HG03469 (cell line): ENCODE data around the gene ZNG1B.
"Not testable (repeated sequence)": the region's sequence is repeated elsewhere in the genome, so short reads cannot be mapped to it uniquely, and the experiment has no call there.

Experiments used
- ATAC-seq: cut with Tn5 transposase; IDR thresholded peaks from one replicate; pipeline ENCODE4 v1.9.1; 2021; ENCODE audit warnings: mild to moderate bottlenecking, moderate library complexity, moderate number of reproducible peaks; ENCODE audit not compliant: unreplicated experiment

The ZNG1B gene

DNA sequence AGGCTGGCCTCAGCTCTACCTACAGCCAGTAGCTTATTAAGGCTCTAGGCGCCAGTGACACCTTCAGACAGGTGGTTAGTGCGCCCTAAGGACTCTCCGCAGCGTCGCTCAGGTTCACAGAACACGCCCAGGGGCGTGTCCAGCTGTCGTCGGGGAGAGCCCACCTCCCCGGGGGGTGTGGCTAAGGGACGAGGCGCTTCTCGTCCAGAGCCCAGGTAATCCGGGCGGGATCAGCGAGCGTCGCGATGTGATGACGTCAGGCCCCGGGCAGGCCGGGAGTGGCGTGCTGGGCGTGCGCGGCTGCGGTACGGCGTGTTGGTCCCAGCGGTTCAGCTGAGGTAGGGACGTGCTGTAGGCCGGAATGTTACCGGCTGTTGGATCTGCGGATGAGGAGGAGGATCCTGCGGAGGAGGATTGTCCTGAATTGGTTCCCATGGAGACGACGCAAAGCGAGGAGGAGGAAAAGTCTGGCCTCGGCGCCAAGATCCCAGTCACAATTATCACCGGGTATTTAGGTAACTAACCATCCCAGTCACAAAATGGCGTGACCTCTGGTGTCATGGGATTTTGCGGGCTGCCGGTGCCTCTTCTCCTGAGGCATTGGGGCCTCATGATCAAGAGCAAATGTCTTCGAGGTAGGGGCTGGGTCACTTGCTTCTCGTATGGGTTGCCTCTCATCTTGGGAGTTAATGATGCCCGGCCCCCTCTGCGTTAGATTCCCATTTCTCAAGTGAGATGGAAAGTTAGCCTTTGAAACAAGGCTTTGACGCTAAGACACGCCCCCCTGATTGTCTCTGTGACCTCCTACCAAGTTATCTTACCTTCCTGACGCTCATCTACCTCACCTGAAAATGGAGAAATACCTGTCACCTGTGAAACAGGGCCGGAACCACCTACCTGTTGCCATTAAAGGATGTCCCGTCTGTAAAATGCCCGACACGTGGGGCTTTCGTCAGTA is at the start of gene ZNG1B:
TSS of gene ZNG1B (plus strand) at position 184 of the 958 bp plus-strand sequence. CDS start at position 362, 178 bp downstream.
- ATAC-seq: not testable (repeated sequence)

DNA sequence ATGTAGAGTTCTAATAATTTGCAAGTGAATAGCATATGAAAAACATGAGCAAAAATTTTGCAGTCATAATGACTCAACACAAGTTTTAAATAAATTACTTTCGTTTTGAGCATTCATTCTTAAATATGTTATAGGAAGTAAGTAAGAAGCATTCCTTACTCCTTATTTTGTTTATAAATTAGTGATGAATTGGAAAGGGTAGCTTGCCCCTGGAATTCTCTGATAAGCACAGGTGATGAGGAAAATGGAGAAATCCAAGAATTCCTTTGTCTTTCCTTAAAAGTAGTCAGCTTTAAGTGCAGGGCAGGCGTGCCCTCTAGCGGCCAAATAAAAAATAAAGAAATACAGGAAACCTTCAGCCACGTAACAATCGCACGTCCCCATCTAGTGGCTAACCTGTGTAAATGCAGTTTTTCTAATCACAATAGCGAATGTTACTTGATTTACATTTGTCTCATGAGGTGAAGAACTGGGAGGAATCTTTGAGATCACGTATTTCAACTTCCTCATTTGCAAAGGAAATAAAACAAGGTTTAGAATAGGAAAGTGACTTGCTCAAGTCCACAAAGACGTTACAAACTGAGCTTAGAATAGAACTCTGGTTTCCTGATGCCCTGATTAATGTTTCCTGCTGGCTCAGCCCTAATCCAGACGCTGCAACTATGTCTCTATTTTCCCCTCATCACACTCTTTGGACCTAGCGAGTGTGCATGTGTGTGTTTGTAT is 47.2 kb upstream of the ZNG1B start:
- ATAC-seq: peak; percentile 74

DNA sequence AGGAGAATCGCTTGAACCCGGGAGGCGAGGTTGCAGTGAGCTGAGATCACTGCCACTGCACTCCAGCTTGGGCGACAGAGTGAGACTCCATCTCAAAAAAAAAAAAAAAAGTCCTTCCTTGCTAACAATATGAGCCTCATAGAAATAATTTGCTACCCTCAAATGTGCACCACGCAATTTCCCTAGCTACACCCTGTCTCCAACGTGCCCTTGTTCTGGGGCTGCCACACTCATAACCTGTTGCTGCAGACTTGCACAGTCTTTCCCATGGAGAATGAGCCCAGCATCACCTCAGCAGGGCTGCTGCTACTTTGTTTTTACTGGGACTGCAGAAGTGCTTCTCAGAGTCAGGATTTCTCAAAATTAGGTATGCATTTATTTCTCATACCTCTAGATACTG is 46.4 kb upstream of the ZNG1B start:
- ATAC-seq: no peak

DNA sequence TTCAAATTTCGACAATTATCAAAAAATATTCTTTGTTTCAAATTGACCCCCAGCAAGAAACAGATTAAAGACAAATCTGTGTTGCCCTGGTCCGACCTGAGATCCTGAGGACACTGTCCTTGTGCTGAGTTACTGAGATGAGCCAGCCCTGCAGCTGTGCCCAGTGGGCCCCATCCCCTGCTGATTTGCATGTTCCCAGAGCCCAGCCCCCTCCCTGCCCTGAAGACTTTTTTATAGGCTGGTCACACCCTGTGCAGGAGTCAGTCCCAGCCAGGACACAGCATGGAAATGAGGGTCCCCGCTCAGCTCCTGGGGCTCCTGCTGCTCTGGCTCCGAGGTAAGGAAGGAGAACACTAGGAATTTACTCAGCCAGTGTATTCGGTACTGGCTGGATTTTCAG is 31.4 kb upstream of the ZNG1B start:
- no peak for ATAC-seq

DNA sequence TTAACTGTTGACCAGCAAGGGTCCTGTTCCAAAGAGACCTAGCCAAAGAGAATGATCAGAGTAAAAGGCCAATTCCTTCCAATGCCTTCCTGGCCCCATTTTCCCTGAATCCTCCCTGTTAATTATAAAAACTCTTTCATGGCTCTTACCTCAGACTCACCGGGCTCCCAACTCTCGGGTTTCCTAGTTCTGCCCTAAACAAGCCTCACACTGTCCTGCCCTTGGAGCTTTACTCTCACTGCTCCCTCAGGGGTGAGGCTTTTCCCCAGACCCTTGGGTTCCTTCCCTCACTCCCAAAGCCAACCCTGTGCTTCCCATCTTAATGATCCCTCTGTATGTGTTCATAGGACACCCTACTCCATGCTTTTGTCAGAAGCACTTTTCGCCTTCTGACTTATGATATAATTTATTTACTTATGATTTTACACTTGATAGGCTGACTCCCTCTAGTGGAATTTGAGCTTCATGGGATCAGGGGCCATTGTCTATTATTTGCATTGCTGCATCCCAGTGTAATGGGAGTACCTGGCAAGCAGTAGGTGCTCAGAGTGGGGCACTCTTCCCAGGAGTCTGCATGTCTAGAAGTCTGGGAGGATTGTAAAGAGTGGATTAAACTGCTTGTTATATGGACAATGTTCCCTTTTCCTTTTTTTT is 29.9 kb upstream of the ZNG1B start:
- no peak for ATAC-seq

DNA sequence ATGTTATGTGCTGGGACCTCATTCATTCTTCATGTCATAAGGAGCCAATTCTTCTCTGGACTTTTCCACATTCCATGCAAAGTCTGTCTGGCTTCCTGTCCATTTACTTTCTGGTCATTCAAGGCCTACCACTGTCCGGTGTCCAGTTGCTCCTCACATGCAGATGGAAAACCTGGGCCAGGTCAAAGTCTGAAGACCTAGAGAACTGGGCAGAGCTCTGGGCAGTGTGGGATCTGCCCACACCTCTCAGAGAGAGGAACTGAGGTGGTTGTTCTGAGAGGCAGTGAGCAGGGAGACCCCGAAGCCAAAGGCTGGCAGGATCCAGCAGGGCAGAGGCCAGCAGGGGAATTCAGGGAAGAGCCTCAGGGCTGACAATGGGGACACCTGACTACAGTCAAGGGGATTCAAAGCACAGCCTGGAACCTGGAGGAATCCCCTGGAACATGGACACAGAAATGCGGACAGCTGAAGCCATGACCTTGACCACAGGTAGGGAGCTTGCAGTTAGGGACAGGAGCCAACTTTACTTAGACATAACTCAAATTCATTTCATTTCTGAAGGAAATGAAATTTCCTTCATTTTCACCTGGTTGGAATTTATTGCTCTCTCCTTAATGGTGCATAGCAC is 25.7 kb upstream of the ZNG1B start:
- not testable (repeated sequence) for ATAC-seq

DNA sequence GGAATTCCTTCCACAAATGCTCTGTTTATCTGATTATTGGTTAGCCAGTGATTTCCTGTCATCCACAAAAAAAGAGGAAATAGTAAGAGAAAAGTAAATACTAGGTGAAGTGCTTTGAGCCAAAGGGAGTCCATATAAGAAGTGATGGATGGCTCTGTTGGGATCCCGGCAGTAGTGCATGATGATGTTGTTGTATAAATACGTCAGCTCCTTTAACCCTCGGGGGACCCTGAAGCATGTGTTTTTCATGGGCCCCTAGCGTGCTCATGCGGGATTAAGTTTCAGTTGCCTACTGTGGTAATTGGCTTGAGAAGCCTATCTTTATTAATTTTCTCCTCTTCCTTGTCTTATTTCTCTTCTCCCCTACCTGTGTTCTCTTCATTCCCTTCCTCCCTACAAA is 24.7 kb upstream of the ZNG1B start:
- not testable (repeated sequence) for ATAC-seq

DNA sequence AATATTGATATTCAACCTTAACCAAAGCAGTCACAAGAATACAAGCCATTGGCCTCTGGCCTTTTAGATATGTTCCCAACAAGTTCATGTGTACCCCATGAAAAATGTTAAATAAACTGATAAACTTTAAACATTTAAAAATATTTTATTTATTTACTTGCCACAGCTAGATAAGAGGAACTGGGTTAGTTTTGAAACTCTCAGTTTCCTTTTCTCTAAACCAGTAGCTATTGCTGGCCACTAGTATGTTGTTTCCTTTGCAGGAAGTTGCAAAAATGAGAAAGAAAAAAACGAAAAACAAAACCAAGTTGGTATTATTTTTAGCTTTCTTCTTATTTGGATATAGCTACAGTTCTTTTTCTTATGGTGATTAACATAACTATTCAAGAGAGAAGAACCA is 5.7 kb upstream of the ZNG1B start:
- not testable (repeated sequence) for ATAC-seq

DNA sequence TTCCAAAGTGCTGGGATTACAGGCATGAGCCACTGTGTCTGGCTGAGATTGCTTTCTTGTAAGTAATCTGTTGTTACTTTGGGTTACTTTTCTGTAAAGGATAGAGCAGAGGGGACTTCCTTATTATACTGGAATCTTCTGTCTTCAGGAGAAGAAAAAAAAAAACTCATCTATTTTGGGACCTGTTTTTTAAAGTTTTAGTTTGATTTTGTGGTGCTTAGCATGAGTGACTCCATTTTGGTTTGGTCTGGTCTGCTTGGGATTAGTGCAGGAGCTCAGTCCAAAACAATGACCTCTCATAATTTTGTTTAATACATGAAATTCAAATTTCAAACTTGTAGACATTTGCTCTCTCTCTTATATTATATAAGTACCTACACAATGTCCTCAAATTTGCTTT is 4.0 kb upstream of the ZNG1B start:
- ATAC-seq: not testable (repeated sequence)

DNA sequence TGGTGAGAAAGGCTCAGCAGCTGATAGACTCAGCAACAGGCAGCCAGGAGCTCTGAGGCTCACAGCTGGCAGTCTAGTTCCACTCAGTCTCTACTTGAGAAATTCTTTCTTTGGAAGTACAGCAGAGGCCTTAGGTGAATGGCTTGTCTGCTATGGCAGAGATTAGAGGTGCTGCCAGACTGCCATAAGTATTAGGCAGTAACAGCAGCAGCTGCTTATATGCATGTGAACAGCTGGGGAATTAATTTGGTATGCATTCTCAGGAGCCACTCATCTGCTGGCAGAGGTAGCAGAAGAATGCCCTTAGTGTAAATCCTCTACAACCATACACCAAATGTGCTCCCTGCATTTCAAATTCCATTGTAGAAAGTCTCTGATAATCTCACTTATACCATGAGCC is 28.3 kb downstream of the ZNG1B start:
- not testable (repeated sequence) for ATAC-seq

DNA sequence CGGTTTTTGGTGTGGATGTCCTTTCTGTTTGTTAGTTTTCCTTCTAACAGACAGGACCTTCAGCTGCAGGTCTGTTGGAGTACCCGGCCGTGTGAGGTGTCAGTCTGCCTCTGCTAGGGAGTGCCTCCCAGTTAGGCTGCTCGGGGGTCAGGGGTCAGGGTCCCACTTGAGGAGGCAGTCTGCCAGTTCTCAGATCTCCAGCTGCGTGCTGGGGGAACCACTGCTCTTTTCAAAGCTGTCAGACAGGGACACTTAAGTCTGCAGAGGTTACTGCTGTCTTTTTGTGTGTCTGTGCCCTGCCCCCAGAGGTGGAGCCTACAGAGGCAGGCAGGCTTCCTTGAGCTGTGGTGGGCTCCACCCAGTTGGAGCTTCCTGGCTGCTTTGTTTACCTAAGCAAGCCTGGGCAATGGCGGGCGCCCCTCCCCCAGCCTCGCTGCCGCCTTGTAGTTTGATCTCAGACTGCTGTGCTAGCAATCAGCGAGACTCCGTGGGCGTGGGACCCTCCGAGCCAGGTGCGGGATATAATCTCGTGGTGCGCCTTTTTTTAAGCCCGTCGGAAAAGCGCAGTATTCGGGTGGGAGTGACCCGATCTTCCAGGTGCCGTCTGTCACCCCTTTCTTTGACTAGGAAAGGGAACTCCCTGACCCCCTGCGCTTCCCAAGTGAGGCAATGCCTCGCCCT is 39.3 kb downstream of the ZNG1B start:
- ATAC-seq: not testable (repeated sequence)

DNA sequence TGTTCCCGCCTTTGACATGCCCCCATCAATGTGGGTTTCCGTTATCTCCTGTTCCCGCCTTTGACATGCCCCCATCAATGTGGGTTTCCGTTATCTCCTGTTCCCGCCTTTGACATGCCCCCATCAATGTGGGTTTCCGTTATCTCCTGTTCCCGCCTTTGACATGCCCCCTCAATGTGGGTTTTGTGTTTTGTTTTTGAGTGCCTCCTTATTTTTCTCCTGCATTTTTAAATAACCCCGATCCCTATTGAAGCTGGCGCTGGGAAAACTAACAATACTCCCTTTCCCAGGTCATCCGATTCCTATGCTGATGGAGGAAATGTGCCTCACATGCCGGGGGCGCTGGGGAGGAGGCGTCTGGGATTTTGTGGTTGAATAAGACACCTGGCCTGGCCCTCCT is 59.0 kb downstream of the ZNG1B start:
- not testable (repeated sequence) for ATAC-seq

DNA sequence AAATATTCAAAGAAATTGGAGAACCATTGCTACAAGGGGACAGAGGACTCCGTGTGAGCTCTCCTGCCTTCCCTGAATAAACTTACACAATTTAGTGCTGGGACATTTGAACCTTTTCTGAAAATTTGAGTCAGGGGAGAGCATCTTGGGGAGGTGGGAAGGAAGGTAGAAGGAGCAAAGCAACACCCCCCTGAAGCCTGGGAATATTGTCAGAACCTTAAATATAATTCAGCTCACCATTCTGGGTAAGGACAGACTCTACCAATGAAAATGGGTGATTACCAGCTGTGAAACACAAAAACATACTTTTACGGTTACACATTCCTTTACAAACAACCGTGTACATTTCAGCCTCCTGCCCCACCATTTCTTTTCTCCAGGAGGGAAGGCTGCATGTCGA is 60.9 kb downstream of the ZNG1B start, which contains the start of gene FOXD4L1:
TSS of gene FOXD4L1 (plus strand) at position 301 of the 400 bp plus-strand sequence. CDS start 592 bp downstream, outside the sequence.
- not testable (repeated sequence) for ATAC-seq

DNA sequence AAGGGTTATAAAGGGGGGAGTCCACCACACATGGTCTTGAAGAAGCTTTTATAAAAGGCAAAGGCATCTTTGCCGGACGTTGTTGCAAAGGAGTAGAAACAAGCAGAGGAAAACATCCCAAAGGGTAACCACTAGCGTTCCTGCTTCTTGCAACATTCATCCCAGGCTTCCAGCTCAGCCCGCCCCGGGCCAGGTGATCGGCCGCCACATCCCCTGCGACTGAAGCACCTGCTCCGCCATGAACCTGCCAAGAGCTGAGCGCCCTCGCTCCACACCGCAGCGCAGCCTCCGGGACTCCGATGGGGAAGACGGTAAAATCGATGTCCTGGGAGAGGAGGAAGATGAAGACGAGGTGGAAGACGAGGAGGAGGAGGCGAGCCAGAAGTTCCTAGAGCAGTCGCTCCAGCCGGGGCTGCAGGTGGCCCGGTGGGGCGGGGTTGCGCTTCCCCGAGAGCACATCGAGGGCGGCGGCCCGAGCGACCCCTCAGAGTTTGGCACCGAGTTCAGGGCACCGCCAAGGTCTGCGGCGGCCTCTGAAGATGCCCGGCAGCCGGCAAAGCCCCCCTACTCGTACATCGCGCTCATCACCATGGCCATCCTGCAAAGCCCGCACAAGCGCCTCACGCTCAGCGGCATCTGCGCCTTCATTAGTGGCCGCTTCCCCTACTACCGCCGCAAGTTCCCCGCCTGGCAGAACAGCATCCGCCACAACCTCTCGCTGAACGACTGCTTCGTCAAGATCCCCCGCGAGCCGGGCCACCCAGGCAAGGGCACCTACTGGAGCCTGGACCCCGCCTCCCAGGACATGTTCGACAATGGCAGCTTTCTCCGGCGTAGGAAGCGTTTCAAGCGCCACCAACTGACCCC is 61.8 kb downstream of the ZNG1B start:
- ATAC-seq: not testable (repeated sequence)

DNA sequence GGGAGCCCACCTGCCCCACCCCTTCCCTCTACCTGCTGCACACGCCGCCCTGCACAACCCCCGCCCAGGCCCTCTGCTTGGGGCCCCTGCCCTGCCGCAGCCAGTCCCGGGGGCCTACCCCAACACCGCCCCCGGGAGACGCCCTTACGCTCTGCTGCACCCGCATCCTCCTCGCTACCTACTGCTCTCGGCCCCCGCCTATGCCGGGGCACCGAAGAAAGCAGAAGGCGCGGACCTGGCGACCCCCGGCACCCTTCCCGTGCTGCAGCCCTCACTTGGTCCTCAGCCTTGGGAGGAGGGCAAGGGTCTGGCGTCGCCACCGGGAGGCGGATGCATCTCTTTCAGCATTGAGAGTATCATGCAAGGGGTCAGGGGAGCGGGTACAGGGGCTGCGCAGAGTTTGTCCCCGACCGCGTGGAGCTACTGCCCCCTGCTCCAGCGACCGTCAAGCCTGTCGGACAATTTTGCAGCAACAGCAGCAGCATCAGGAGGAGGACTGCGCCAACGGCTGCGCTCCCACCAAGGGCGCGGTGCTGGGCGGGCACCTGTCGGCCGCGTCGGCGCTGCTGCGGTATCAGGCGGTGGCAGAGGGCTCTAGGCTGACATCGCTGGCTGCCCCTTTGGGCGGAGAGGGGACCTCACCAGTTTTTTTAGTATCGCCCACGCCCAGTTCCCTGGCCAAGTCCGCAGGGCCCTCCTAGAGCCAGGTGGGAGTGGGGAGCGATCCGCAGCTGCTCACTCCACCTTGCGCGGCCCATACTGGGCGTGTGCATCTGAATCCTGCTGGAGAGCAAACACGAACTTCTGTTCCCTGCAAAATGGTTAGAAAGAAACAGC is 62.6 kb downstream of the ZNG1B start:
- not testable (repeated sequence) for ATAC-seq

DNA sequence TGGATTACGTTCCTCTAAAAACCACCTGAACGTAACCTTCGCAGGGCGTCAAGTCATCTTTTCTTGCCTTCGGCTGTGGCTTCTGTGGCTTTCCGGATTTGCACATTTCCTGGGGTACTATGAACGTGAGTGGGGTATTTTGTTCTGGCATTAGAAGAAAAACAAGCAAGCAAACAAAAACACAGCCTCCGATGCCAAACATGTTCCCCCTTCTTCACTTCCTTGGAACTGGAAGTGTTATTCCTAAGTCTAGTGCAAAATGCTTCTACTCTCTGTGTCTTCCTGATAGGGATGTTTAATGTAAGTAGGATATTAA is 63.2 kb downstream of the ZNG1B start:
- not testable (repeated sequence) for ATAC-seq

DNA sequence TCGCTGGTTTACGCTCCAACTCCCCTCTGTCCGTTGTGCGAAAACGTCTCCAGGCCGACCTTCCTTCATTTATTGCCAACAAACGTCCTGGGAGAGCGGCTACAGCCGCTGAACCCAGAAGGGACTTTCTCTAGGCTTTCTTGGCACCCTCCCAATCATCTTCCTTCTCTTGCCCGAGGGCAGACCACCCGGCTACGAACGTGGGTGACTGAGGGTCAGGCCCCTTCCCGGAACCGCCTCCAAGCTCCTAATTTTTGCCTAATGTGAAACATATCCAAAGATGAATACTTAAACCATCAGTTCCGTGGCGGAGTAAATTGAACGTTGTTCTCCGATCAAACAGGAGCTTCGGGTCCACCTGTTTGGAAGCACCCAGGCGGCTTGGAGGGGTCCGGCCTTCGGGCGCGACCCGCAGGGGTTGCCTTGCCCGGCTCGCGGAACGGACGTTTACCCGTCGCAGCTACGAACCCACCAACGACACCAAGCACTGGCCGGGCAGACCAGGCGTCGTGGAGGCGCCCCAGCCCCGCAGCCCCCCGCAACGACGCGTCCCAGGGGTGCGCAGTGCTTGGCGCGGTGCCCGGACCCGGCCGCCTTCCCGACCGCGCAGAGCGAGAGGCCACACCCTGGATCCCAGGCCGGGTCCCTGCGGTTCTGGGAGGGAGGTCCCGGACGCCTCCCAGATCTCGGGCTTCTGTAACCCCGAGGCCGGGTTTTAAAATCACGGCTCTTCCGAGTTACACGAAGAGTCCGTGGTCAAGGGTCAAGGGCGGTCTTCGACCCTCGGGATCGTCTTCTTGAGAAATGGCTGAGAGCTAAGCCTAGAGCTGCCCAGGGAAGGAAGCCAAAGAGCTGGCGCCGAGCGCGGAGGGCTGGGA is 65.0 kb downstream of the ZNG1B start:
- not testable (repeated sequence) for ATAC-seq
